HT1080 (cell line): ENCODE results near the gene NAV2. TPM values are rescaled to one million over a fixed set of nuclear protein-coding genes. Genes with fewer than 3 reads are reported as not detected.

ENCODE experiments used
- DNase-seq: peaks from one replicate; pipeline ENCODE4 v3.0.0-alpha.2; 2015; ENCODE audit warnings: low read depth
- total RNA-seq: library from RNA; depleted of rRNA; stranded (reverse); fragments of >200 nt; shearing (Covaris generic); gene quantifications from 2 replicates; pipeline ENCODE4 v1.2.3, GENCODE V29; 2014

NAV2 gene
- total RNA-seq, 1 experiment from 2014 or later: 2.2 TPM

DNA sequence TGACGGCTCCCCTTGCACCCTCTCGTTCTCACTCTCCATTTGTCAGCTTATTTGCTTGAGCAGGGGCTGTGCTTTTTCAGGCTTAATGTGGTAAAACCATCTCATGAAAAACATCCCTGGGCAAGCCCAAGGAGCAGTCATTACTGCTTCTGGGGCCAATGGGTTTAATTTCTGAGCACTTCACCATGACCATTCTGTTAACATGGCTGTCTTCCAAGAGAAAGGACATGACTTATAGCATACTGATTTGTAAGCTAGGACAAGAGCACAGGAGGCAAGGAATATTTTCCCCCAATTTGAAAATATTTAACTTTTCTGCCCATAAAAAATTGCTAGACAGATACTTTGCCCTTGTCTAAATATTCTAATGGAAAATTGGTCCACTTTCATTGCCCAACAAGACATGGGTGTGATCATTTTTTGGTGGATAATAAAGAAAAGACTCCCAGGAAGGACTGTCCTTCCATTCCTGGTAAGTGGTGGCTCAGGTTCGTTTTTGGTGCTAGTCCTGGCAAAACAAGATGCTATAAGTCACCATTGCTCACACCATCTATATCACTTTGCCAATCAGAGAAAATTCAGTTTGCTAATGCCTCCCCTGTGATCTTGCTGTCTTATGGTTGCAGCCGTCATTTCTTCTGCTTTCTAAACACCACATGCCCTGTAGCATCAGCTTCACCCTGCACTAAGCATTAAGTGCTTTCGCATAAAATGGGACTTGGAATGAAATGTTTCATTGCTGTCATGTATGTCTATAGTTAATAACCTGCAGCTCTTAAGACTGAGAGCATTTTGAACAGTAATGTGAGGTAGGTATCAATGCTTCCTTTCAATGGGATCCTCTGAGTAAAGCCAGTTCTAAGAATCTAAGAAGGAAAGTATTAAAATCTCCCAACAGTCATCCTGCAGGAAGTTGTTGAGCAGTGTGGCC is 339.1 kb downstream of the NAV2 start:
- no peak for DNase-seq

DNA sequence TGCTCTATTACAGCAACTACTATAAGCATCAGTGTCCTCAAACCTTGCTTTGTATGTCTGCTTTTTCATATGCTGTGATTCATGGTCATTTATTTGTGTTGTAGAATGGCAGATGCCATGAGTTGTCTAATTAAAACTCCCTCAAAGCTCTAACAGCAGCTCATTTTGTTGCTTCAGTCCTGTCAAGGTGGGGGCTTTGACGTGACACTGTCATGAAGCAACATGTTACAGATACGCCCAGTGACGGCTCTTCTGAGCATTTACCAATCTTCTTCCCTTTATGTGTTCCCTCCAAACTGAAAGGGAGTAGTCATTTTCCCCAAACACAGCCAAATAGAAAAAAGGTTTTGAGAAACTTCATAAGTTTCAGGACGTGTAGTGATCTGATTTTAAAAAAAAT is 340.9 kb downstream of the NAV2 start:
- no peak for DNase-seq

DNA sequence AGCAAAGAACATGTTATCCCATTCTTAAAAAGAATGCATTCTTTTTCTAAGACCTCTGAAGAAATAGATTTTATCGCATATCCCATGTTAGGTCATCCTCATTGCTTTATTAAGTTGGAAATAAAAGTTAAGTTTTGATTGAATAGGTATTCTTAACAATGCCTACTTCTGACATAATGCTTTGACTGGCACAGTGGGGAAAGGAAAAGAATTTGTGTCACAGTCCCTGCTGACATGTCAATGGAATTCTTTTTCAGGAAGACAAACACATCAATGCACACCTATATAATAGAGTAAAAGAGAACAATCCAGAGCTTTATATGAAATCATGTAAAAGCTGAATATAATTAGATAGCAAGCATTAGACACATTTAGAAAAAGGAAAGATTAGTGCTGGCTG is 341.9 kb downstream of the NAV2 start:
- no peak for DNase-seq

DNA sequence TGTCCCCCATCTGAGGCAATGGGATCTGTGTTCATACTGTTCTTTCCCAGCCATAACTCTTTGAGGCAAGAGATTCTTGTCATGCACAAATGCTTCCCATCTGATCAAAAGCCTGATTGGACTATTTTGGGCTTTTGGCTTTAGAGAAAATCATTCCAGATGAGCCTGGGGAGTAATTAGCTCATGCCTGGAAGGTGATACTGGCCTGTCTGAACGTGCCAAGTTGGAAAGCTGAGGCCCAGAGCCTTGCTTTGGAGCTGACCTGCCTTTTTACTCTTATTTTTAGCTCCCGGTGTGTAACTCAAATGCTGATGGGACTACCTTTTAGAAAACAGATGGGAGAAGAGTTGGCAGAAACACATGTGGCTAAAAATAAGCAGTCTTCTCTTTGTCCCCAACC is 342.7 kb downstream of the NAV2 start:
- DNase-seq: no peak

DNA sequence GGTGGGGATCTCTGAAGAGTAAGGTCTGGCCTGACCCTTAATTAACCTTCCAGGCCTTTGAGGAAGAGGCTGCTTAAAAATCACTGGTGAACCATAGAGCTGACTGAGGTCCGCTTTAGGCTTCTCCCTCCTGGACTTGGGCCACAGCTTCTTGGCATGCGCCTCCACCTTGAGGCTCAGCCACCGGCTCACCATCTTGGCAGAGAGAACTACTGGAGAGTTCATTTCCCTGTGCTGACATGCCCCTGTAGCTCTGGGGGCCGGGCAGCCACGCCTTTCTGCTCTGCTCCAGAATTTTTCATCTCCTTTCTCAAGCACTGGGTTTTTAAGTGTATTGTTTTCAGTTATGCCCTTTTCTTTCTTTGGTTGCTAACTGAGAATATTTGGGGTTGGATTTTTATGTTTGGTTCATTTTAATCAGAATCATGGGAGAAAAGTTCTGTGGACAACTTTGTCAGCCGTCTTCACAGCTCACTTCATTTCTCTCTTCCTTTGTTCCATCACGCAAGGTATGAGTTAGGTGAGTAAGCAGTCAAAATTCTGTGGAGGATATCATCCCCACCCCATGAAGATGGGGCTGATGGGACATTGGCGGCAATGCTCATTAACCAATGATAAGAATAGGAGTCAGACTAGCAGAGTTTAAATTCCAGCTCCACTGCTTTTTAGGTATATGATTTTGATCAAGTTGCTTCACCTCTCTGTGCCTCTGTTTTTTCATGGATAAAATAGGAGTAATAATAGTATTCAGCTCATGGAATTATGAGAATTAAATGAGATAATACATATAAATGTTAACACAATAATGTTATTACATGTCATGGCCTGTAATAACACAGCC is 343.7 kb downstream of the NAV2 start:
- DNase-seq: no peak

DNA sequence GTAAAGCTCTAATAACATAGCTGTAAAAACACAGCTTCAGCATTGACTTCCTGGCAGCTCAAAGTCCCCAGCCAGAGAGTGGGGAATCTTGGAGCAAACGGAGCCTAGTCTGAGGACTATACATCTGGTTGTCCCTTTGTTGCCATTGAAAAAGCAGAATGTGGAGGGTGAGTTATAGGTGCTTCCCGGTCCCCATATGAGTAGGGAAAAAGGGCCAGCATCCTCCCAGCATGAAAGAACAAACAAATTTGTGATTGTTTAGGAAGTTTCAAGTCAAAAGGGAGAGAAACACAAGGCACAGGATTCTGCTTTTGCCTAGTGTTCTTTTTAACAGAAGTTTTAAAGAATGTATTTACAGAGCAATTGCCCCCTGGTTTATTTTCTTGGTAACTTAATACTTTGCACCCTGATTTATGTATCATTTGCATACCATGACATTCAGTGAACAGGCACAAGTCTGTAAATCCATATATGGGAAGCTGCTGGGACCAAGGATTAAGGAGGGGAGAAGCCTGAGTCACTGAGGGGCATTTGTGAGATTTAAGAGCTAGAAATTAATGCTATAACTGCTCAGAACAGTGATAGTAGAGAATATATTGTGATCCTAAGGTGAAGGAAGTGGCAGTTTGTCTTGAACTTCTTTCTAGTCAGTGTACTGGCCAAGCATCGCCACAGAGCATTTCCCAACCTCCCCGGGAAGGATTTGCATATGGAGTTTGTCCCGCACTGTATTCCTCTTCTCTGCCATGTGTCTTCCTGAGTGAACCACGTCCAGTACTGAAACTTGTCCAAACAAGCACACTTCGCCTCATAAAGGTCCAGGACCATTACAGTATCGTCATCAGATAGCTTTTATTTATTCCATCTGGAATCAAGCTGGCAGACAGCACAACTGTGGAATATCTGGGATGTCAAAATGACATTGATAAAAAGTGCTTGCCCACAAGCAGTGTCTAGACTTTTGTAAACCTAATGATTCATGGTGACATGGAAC is 344.6 kb downstream of the NAV2 start:
- no peak for DNase-seq

DNA sequence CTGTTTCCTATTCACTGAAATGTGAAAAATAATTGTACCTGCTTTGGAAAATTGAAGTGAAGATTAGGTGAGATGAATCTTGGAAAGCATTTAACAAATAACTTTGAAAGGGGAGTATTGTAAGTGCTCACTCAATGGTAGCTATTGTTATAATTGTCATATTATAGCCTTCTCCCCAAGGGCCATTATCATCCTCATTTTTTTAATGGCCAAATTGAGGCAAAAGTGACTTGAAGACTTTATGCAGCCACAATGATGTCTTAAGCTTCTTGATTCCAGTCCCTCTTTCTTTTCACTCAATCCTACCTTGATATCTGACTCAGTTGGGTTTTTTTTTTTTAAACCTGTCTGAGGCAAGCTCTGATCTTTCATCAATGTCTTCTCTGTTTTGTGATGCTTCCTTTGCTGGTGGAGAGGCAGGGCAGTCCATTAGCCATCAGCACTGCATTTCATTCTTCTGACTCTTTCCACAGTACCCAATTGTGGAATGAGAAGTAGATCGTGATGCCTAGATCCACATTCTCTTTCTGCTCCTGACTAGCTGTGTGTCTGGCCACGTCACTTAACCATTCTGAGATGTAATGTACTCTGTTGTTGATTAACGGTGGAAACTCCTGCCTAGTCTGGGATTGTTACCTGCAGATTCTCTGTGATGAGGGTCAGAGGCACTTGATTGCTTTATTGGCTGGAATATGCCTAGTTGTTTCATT is 346.3 kb downstream of the NAV2 start:
- no peak for DNase-seq

DNA sequence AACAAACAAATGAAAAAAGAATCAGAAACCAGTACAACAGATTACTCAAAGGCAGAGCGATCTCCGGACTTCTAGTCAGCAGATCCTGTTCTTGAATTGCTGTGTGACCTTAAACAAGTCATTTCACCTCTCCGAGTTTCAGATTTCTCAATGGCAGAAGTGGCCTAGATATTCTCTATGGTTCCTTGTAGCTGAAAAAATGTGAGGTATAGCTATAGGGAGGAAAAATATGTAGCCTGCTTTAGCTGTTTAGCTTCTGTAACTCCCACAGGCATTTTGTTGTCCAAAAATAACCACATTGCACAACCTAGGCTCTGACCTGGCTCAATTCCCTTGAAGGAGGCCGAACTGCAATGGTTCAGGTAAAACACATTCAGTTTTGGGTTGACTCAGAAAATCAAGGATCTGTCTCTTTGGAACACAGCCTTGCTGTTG is 347.0 kb downstream of the NAV2 start:
- DNase-seq: no peak

DNA sequence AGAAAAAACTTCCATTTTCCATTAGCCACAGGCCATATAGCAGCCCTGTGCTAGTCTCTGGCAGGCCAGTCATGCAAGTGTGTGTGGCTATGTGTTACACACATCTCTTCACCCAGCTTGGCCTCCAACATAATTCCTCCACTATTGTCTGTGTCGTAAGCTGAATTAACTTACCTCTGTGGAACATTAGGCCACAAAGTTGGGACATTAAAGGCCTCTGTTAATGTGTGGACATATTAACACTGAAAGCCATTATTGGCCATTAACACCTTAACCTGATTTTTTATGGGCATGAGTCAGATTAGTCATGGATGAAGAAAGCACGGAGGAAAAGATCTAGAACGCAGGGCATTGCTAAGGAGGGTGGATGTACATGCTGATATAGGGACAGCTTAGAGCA is 347.5 kb downstream of the NAV2 start:
- DNase-seq: no peak

DNA sequence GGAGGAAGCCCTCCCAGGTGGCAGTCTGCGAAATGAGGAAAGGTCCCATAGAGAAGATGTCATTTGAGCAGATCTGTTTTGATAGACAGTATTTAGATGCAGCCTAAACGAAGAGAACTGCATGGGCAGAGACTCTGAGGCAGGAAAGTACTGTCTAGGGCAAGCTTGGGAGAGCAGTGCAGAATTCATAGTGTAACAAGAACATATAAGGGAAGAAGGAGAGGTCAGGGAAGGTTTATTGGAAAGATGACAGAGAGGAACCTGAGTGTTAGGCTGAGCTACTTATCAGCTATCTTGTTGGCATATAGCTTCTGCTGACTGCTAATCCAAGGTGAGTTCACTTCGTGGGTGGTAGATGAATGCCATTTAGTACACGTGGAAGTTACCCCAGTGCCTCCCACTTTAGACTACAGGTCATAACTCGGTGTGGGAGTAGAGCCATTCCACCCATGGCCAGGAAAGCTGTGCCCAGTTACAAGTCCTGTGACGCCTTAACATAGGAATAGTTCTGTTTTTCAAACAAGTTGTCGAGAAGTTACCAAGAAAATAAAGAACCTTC is 348.1 kb downstream of the NAV2 start:
- DNase-seq: no peak

DNA sequence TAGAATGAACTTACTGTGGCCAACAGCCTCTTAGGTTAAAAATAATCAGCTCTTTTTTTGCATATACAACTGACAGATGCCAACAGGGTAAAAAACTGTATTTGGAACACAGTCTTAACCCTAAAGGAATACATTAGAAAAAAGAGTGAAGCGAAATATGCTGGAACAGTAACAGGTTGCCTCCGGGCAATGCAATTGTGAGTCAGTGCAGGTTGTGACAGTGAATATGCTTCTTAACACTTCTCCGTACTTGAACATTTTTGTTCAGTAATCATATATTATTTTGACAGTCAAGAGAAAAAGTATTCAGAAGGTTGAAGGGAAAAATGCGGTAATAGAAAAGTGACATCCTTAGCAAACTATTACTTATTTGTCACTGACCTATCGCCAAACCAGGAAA is 349.1 kb downstream of the NAV2 start:
- DNase-seq: no peak

DNA sequence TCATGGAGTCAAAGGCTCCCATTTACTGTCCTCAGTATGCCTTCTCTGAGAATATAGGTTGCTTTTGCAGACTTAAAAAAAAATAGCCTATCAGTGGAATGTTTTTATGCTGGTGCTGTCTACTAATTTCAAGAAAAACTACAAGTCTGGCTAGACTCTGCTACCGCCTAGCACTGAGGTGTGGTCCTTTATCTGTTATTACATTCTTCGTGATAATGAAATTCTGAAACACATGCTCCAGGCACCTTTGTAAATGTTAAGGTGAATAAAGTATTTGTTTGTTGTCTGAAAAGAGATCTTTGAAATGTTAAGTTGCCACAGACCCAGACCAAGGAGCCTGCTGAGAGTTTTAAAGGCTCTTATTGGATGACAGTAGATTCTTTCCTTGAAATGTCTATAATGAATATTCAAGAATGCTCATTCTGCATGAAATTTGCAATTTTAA is 352.3 kb downstream of the NAV2 start:
- no peak for DNase-seq

DNA sequence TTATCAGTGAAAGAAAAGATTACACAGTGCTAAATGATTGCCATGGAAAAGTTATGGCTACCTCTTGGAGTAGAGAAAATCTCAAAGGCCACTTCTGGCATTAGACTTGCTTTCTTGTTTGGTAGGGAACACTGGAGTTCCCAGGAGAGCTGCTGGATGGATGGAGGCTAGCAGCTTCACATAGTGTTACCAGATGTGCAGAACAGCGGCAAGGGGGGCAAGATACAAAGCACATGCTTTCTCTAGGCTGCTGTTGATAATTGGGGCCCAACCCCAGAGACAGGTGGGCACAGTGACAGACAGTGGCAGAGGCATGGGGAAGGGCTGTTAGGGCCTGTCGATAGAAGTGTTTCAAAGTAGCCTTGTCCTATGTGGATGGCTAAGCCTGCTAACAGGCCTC is 352.8 kb downstream of the NAV2 start:
- no peak for DNase-seq

DNA sequence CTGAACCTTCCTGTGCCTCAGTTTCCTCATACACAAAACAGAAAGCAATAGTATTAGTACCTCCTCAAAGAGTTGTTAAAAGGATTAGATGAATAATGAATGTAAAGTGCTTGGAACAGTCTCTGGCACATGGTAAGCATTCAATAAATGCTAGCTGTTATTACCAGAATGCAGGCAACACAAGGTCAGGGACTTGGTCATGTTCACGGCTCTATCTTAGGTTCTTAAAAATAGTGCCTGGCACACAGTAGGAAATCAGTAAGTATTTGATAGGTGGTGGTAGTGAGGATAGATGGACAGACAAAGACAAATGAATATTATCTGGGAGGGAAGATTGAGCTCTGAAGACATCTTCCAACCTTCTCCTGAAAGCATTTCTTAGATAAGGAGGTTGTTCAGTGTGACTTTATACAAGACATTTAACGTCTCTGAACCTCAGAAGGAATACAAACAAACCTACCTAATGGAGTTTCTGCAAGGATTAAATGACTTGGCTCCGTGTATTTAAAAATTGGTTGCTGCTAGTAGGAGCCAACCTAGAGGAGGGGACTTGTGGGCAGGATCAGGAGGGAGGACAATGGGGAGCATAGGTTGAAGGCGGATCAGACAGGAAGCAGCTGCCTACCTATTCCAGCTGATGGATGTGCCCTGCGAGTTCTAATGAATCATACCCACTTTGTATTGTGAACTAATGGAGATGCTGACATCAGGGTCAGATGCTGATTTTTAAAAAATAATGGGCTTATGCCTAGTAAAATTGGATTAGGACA is 353.6 kb downstream of the NAV2 start:
- no peak for DNase-seq

DNA sequence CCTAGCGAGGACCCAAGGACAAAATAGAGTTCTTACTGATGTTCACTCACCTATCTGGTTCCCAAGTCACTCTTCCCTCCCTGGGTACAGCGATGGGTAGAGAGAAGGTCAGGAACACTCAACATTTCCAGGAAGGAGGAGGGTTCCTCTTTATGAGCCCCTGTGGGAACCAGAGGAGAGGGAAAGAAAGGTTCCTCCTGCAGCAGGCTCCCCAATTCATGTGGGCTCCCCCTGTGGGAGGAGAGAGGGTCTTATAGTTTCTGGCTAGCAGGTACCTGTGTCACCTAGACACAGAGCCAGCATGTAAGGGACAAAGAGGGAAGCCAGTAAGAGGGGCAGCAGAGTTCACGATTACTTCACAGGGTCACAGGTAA is 354.1 kb downstream of the NAV2 start:
- DNase-seq: no peak

DNA sequence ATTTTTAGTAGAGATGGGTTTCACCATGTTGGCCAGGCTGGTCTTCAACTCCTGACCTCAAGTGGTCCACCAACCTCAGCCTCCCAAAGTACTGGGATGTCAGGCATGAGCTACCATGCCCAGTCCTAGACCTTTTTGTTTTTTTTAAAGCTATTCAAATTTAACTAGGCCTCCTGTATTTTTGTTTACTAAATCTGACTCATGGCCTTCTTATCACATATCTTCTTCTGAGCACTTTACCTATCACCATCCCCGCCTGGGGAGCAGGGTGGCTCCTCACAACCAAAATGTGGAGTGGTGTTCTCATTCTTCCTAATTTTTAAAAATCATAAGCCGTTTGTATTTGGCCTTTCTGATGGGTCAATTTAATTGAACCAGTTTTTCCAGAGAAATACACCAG is 355.0 kb downstream of the NAV2 start:
- no peak for DNase-seq

DNA sequence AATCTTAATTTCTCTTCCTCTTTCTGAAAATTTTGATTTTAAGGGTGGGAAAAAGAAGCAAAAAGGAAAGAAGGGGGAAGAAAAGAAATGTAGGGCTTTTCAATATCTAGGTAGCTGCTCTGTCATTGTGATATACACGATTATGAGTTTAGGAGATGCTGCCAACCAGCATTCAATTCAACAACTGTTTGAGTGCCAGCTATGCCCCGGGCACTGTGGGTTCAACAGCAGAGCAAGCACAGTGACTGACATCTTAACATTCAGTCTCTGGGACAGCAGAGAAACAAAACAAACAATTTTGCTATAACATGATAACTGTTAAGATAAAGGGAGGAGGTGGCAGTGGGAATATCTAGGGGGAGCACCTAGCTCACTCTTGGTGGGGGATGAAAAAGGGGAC is 356.1 kb downstream of the NAV2 start:
- DNase-seq: no peak

DNA sequence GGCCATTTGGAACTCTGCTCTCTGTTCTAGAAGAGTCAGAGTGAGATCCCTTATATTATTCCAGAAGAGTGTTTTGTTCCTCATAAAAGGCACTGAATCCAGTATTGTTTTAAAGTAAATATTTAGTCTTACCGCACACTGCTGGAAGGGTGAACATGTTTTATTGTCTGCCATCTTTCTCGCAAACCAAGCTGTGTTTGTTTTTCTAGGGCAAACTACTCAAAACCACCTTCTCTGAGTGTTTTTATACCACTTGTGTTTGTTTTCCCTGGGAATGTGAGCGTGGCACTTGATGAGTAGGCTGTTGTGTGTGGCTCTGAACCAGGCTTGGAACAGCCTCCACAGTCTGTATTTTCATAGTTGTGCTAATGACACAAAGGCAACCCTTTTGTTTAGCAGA is 357.8 kb downstream of the NAV2 start:
- DNase-seq: no peak

DNA sequence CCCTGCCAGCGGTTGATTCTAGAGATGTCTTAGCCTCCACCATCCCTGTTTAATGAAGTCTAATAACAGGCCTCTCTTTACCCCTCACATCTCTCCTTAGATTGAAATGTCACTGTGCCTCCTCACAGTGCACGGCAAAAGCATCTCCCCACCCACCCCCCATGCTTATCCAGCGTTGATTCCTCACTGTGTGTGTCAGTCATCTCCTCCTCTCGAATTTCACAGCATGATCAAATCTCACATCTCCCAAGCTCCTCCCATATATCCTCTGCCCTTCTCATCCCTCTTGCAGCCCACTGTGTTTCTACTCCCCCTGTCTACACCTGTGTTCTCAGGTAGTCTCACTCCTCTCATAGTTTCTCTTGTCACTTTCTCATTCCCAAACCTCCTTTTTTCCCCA is 363.0 kb downstream of the NAV2 start:
- no peak for DNase-seq
